ENCODE results near the gene TMEM266.

The TMEM266 gene

GRCh38 chr15:76162036-76162398 lies 102.2 kb downstream of the TMEM266 start:
- DNase-seq (ENCODE audit: low read depth): no peak

- DNase-seq (ENCODE audit: low read depth): no peak
Measured at GRCh38 chr15:76162784-76163456, 103.1 kb downstream of the TMEM266 start.

- no peak for DNase-seq (ENCODE audit: low read depth)
Measured at GRCh38 chr15:76163457-76164295, 103.9 kb downstream of the TMEM266 start.

GRCh38 chr15:76164602-76165001 lies 104.8 kb downstream of the TMEM266 start:
- DNase-seq (ENCODE audit: low read depth): no peak

- DNase-seq (ENCODE audit: low read depth): no peak
Measured at GRCh38 chr15:76165951-76166350, 106.2 kb downstream of the TMEM266 start.

GRCh38 chr15:76168237-76168984 lies 108.6 kb downstream of the TMEM266 start:
- no peak for DNase-seq (ENCODE audit: low read depth)

- DNase-seq (ENCODE audit: low read depth): no peak
Measured at GRCh38 chr15:76169018-76169417, 109.2 kb downstream of the TMEM266 start.

GRCh38 chr15:76169911-76170800 lies 110.4 kb downstream of the TMEM266 start:
- no peak for DNase-seq (ENCODE audit: low read depth)

- DNase-seq (ENCODE audit: low read depth): no peak
Measured at GRCh38 chr15:76172782-76173181, 113.0 kb downstream of the TMEM266 start.

- DNase-seq (ENCODE audit: low read depth): no peak
Measured at GRCh38 chr15:76173317-76173834, 113.6 kb downstream of the TMEM266 start.

GRCh38 chr15:76174654-76175053 lies 114.9 kb downstream of the TMEM266 start:
- no peak for DNase-seq (ENCODE audit: low read depth)

- no peak for DNase-seq (ENCODE audit: low read depth)
Measured at GRCh38 chr15:76175442-76175841, 115.7 kb downstream of the TMEM266 start.

GRCh38 chr15:76176059-76176458 lies 116.3 kb downstream of the TMEM266 start:
- DNase-seq (ENCODE audit: low read depth): no peak

- no peak for DNase-seq (ENCODE audit: low read depth)
Measured at GRCh38 chr15:76176487-76177085, 116.8 kb downstream of the TMEM266 start.

- no peak for DNase-seq (ENCODE audit: low read depth)
Measured at GRCh38 chr15:76177491-76178040, 117.8 kb downstream of the TMEM266 start.

GRCh38 chr15:76178296-76179000 lies 118.7 kb downstream of the TMEM266 start:
- DNase-seq (ENCODE audit: low read depth): no peak

- no peak for DNase-seq (ENCODE audit: low read depth)
Measured at GRCh38 chr15:76179023-76179422, 119.2 kb downstream of the TMEM266 start.

- no peak for DNase-seq (ENCODE audit: low read depth)
Measured at GRCh38 chr15:76180321-76180720, 120.5 kb downstream of the TMEM266 start.

- no peak for DNase-seq (ENCODE audit: low read depth)
Measured at GRCh38 chr15:76181705-76182107, 121.9 kb downstream of the TMEM266 start.
